ENCODE data around the gene FRMD8.
"Not testable (repeated sequence)": the region's sequence is repeated elsewhere in the genome, so short reads cannot be mapped to it uniquely, and the experiment has no call there.

FRMD8 gene

DNA sequence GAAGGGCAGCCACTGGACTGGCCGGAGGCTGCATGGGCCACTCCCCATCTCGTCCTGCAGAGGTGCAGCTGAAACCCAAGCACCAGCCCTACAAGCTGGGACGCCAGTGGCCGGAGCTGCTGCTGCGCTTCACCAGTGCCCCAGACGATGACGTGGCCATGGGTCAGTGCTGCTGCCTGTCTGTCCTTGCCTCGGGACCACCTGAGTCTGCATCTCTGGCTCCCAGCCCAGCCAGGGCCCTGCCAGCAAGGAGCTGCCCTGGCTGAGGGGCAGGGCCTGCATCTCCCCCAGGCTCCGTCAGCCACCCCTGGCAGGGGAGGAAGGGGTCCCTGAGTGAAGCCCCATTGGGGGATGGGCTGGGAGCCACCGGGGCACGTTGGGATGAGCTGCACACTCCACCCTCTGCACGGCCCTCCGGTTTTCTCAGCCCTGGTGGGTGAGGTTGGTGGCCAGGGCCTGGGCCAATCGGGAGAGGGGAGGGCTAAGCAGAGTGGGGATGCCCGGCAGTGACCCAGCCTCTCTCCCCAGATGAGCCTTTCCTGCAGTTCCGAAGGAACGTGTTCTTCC lies 7.2 kb downstream of the FRMD8 start:
- no peak for DNase-seq (ENCODE audit: low read depth in 3 of 3)

DNA sequence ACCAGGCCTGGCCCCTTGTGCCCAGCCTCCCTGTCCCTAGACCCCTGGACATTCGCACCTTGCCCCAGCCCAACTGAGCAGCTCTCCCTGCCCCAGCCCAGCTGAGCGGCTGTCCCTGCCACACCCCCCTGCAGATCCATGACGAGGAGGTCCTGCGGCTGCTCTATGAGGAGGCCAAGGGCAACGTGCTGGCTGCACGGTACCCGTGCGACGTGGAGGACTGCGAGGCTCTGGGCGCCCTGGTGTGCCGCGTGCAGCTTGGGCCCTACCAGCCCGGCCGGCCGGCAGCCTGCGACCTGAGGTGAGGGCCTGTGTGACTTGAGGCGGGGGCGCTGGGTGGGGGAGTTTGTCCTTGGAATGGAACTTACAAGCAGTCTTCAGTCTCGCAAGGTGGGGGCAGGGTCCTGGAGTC lies 7.7 kb downstream of the FRMD8 start:
- DNase-seq (ENCODE audit: low read depth in 3 of 3), result no peak

DNA sequence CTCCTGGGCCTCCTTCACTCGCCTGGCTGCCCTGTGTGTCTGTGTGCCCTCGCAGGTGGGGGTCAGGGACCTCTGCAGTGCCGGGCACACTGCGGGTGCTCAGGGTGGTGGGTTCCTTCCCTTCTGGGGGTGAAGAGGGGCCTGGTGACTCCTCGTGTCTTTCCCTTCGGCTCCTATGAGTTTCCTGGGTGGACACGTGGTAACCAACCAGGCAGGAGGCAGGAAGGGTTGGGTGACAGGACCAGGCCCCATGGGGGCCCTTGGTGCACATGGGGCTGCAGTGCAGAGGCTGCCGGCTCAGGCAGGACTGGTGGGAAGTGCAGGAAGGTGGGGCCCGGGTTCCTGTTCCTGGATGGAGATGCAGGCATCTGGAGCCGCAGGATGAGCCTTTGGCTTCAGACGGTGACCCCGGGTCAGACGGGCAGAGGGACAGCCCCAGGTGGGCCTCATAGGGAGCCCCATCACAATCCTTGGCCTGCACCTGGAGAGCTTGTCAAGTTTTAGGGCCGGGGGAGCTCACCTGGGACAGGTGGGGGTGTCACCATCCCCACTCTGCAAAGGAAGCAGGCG lies 9.6 kb downstream of the FRMD8 start:
- no peak for DNase-seq (ENCODE audit: low read depth in 3 of 3)

DNA sequence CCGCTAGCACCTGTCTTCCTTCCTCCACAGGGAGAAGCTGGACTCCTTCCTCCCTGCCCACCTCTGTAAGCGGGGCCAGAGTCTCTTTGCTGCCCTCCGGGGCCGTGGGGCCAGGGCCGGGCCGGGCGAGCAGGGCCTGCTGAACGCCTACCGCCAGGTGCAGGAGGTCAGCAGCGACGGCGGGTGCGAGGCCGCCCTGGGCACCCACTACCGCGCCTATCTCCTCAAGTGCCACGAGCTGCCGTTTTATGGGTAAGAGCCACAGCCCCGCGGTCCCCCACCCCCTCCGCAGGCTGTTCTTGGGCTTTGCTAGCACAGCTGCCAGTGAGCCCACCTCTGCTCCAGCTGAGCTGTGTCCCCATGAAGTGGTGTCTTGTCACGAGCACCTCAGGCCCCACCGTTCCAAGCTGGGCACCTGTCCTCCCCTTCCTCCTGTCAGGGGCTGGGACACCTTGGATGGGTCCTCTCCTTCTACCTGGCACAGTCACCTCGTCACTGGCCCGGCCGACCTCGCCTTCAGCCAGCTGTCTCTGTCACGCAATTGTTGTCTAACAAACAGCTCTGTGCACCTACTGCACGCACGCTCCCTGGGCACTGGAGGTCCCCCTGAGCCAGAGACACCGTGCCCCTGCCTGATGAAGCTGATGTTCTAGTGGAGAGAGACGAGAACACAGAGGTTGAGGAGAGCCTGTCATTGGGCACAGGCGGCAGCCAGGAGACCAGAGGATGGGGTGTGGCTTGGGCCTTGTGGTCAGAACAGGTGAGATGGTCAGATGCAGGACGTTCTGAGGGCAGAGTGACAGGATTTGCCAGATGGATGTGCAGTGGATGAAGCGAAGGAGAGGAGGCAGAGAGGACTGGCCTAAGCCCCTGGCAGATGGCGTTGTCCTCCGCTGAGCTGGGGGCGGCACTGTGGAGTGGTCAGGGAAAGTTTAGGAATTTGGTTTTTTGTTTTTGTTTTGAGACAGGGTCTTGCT lies 10.6 kb downstream of the FRMD8 start:
- DNase-seq (ENCODE audit: low read depth in 3 of 3), result no peak

DNA sequence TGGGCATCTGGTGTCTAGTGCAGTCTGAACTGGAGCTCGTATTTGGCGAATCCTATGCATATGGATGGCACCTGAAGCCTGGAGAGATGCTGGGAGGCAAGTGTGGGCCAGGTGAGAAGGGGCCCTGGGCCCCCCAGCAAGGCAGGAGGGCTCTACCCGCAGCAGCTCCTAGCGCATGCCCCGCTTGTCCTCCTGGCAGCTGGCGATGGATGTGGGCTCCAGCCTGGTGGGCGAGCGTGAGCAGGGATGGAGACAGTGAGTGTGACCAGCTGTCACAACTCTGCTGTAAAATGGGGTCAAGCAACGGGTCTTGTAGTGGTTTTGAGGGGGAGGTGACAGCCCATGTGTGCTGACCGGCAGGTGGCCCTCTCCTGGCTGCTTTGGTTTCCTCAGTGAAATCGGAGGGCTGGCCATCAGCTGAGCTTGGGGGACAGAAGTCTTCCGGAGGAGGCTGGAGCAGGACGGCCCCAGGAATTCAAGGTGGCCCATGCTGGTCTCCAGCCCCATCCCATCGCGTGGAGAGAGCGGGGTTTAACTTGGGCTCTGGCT lies 12.0 kb downstream of the FRMD8 start:
- no peak for DNase-seq (ENCODE audit: low read depth in 3 of 3)

DNA sequence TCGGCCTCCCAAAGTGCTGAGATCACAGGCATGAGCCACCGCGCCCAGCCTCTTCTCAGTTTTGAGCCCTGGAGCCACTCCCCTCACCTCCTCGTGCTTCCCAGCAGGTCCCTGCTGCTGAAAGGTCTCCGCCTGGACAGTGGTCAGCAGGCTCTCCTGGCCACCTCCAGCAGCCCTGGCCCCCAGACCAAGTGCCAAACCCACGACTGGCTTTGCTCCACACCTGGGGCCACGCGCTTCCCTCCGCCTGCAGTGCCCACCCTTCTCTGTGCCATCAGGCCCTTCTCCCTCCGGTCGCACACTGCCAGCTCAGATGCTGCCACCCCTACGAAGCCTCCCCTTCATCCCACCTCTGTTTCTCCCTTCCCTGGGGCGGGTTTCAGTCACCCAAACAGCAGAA lies 12.8 kb downstream of the FRMD8 start:
- no peak for DNase-seq (ENCODE audit: low read depth in 3 of 3)

DNA sequence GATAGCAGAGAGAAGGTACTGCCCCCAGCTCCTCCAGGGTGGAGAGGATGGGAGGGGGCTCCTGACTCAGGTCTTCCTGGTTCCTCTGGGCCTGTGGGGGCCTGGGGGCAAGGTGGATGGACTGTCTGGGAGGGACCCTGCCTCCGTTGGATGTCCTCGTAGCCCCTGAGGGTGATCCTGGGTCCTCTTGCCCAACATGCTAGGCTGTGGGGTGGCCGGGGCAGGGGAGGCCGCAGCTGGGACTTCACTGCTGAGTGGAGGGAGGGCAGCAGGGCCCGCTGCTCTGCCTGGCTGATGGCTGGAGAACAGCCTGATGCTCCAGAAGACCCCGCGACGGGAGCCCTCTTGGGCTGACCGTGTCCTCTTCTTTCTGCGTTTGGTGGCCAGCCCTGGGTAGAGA lies 13.4 kb downstream of the FRMD8 start:
- DNase-seq (ENCODE audit: low read depth in 3 of 3), result no peak

DNA sequence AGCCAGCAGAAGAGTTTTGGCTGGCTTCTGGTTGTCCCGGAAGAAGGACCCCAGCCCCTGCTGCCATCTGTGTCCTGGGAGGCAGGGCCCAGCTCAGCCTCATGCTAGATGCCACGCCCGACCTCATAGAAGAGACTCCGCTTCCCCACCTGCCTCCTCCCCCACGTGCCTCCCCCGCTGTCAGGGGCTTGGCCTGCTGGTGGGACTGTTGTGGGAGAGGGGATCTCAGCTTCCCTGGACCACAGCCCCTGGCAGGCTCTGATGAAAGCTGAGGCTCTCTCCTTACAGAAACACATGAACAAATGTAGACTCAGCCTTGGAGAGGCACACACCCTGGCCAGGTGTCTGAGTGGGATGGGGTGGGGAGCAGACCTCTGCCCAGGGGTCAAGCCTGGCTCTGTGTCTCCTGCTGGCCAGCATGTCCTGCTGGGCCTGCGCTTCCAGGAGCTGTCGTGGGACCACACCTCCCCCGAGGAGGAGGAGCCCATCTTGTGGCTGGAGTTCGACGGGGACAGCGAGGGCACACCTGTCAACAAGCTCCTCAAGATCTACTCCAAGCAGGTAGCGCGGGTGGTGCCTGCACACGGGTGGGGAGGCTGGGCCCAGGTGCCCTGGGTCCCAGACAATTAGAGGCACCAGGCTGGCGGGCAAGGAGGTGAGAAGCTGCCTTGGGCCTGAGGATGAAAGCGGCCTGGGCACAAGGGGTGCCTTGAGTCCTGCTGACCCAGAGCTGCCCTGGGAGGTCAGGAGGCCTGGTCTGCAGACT lies 14.1 kb downstream of the FRMD8 start:
- DNase-seq (ENCODE audit: low read depth in 3 of 3), result no peak

DNA sequence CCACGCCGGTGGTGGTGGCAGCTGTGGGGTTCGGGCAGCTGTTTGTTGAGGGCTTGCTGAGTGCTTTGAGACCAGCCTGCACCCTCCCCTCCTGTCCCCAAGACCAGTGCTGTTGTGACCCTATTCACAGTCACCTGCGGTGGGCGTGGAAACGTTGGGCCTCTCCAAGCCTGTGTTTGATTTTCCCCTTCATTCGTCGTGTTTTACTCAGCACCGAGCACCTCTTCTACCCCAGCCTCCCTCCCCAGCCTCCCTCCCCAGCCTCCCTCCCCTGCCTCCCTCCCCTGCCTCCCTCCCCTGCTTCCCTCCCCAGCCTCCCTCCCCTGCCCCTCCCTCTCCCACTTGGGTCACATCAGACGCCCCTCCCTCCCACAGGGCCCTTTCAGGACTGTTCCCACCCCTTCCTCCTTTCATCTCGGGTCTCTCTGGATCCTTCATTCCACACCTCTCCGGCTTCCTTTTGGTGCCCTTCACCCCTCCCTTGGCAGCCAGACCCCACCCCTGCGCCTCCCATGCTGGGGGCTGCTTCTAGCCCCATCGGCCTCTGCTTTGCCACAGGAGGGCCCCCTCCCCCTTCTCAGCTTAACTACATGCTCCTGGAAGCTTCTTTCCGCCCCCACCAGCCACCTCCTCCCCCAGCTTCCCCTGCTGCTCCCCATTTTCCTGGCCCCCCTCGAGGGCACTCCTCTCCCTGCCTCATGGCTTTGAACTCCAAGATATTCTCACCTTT lies 14.8 kb downstream of the FRMD8 start:
- no peak for DNase-seq (ENCODE audit: low read depth in 3 of 3)

DNA sequence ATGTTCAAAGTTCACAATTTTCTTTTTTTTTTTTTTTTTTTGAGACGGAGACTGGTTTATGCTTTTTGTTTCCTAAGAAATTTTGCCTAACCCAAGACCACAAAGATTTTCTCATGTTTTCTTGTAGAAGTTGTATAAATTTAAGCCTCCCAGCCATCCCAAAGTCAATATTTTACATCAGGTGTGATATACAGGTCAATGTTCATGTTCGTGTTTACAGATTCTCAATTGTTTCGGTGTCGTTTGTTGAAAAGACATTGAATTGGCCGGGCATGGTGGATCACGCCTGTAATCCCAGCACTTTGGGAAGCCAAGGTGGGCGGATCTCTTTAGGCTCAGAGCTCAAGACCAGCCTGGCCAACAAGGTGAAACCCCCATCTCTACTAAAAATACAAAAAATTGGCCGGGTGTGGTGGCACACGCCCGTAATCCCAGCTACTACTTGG lies 15.4 kb downstream of the FRMD8 start:
- no peak for DNase-seq (ENCODE audit: low read depth in 3 of 3)

DNA sequence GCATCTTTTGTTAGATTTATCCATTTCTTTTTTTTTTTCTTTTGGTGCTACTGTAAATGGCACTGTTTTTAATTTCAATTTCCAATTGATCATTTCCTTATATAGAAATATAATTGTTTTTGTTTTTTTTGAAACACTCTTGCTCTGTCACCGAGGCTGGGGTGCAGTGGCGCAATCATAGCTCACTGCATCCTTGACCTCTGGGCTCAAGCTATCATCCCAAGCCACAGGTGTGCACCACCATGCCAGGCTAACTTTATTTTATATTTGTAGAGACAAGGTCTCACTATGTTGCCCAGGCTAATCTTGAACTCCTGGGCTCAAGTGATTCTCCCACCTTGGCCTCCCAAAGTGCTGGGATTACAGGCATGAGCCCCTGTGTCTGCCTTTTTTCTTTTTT lies 16.4 kb downstream of the FRMD8 start:
- no peak for DNase-seq (ENCODE audit: low read depth in 3 of 3)

DNA sequence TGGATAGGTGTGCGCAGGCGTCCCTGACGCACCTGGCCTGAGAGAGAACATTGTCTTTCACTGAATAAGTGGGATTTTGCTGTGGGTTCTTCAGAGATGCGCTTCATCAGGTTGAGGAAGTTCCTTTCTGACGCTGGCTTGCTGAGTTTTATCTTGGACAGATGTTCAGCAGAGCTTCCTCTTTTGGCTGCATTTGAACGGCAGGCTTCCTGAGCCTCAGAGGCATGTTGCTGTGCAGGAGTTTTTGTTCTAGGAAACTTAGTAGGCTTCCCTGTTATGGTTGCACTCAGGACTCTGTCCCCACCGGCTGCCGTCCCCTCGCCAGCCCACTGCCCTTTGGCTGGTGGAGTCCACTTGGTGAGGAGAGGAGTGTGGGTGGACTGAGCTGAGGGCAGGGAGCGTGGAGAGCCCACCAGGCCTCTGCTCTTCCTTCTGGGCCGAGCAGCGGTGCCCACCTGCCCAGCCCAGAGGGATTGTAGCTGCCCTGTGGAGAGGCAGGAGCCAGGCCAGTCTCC lies 17.2 kb downstream of the FRMD8 start:
- DNase-seq (ENCODE audit: low read depth in 3 of 3), result no peak

DNA sequence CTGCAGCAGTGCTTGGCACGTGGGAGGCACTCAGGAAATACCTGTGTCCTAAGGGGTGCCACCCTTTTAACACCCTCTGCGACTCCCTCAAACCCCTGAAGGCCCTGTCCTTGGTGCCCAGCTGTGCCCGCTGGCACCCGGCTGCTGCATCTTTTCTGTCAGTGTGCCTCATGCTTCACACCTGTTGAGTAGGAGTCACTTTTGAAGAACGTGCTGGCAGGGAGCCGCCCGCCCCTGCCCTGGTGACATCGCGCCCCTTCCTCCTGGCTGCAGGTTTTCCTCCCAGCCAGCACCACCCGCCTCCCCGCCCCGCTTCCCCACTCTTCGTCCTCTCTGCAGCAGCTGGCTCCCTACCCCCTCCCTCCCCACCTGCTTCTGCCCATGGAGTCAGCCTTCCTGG lies 17.8 kb downstream of the FRMD8 start:
- DNase-seq (ENCODE audit: low read depth in 3 of 3), result no peak

DNA sequence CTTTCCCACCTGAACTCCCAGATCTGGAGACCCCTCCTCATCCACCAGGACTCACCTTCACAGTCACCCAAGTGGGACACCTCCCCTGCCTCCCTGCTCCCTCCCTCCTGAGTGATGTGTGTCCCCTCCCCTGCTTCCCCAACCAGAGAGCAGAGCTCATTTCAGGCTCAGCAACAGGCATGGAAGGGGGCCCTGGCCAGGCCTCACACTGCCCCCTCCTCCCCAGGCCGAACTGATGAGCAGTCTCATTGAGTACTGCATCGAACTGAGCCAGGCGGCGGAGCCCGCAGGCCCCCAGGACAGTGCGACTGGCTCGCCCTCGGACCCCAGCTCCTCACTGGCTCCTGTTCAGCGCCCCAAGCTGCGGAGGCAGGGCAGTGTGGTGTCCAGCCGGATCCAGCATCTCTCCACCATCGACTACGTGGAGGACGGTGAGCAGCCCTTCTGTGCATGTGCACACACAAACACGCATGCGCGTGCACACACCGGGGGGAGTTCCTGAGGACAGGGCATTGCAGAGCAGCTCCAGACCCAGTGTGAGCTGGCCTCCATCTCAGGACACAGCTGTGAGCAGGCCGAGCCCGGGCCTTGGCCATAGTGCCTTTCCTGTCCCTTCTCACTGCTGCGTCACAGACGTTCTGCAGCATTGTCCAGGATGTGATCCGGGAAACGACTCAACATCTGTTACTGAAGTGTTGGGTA lies 18.4 kb downstream of the FRMD8 start:
- DNase-seq (ENCODE audit: low read depth in 3 of 3), result no peak

DNA sequence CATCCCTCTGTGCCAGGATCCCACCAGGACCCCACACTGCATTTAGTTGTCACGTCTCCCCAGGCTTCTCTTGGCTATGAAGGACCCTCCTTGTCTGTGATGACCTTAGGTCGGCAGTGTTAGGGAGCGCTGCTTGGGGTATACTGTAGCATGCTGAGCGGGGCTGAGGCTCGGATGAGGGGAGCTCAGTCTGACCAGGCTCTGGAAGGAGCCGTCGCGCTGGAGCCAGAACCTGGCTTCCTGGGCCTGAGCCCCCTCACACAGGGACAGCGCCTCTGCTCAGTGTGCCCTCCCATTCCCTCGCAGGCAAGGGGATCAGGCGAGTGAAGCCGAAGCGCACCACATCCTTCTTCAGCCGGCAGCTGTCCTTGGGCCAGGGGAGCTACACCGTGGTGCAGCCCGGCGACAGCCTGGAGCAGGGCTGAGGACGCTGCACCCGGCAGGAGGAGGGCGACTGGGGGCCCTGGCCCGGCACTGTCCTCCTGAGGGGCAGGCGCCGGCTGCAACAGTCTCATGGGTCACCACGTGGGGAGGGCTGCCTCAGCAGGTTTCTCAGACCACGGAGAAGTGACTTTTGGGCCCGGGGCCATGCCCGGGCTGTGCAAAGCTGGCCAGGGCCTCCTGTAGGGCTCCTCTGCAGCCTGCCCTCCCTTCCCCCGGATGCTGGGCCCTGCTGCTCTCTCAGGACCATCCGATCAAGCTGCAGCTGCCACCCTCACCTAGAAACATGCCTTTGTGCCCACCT lies 24.7 kb downstream of the FRMD8 start:
- DNase-seq (ENCODE audit: low read depth in 3 of 3), result no peak

DNA sequence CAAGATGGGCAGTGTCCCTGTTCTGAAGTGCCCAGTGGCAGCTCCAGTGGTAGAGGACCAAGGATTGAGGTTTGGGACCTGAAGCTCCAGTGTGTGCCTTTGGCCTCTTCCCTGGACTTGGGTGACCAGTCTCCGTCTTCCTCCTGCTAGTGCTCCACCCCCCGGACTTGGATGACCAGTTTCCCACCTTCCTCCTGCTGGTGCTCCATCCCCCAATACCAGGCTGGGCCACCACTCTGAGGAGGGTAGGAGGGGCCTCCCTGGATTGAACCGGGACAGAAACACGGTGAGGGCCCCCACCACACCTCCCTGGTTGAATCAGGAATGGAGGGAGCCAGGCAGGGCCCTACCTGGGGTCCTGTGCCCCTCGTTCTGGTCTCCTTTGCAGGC lies 25.2 kb downstream of the FRMD8 start:
- DNase-seq (ENCODE audit: low read depth in 3 of 3), result no peak

DNA sequence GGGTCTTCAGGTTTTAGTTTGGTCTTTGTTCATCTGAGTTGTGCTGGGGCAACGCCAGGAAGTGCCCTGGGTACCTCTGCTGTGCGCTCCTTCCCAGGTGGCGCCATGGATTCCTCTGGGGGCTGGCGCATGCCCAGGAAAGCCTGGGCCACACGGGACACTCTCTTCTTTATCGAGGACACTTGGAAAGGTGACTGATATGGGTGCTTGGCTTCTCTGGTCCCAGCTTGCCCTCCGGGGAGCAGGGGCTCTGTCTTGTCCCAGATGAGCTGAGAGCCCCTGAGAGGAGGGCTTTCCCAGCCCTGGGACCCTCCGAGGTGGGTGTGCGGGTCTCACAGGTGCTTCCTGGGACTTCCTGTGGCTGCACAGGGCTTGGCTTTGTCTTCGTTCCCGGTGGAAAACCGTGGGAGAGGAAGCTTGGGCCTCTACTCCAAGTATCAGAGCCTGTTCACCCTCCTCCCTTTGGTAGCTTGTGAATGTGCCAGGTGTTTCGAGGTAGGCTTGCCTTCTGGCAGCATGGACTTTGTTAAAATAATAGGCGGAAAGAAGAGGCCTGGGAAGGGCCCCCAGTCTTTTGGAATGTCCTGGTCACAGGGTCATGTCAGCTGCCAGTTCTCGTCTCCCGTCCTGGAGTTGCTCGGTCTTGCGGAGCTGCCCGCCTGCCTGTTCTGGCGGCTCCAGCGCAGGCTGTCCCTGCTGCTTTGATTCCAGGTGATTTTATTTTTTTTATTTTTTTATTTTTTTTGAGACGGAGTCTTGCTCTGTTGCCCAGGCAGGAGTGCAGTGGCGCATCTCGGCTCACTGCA lies 26.0 kb downstream of the FRMD8 start:
- DNase-seq (ENCODE audit: low read depth in 3 of 3), result no peak

DNA sequence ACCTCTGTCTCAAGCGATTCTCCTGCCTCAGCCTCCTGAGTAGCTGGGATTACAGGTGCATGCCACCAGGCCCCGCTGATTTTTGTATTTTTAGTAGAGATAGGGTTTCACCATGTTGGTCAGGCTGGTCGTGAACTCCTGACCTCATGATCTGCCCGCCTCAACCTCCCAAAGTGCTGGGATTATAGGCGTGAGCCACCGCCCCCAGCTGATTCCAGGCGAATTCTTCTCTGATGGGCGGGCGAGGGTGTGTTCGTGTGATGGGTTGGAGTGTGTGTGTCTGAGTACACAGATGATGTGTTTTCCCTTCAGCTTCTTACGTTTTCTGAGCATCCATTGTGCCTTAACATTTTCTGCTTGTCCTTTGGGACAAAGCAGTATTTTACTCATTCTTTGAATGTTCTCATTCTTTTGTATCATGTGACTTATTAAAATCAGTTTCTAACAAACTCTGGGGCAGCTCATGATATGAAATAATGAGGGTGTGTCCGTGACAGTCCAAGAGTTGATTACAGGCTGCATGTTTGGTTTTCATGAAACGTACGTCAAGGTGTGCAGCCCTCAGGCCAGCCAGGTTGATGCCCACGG lies 26.7 kb downstream of the FRMD8 start:
- DNase-seq (ENCODE audit: low read depth in 3 of 3), result not testable (repeated sequence)
